ENCODE measurements around the gene ZNF679. TPM values are rescaled to one million over a fixed set of nuclear protein-coding genes. Genes with fewer than 3 reads are reported as not detected.

Gene ZNF679
- total RNA-seq, 1 donor from 2014 or later: not detected

Other genes starting within 250 kb of the ZNF679 start
- not detected for gene ZNF722, start 229.6 kb upstream of the ZNF679 start, total RNA-seq (ENCODE audit: unreplicated experiment)
- not detected for gene ZNF727, start 183.0 kb upstream of the ZNF679 start, total RNA-seq (ENCODE audit: unreplicated experiment)
- gene ZNF735, start 21.3 kb upstream of the ZNF679 start, total RNA-seq (ENCODE audit: unreplicated experiment): not detected
- 15.8 TPM for gene ZNF736, start 85.5 kb downstream of the ZNF679 start, total RNA-seq (ENCODE audit: unreplicated experiment)